ENCODE data around the gene WDR90.

- TF ChIP-seq, protein P1, sequence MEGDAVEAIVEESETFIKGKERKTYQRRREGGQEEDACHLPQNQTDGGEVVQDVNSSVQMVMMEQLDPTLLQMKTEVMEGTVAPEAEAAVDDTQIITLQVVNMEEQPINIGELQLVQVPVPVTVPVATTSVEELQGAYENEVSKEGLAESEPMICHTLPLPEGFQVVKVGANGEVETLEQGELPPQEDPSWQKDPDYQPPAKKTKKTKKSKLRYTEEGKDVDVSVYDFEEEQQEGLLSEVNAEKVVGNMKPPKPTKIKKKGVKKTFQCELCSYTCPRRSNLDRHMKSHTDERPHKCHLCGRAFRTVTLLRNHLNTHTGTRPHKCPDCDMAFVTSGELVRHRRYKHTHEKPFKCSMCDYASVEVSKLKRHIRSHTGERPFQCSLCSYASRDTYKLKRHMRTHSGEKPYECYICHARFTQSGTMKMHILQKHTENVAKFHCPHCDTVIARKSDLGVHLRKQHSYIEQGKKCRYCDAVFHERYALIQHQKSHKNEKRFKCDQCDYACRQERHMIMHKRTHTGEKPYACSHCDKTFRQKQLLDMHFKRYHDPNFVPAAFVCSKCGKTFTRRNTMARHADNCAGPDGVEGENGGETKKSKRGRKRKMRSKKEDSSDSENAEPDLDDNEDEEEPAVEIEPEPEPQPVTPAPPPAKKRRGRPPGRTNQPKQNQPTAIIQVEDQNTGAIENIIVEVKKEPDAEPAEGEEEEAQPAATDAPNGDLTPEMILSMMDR (IDR thresholded peaks at IDR 0.05; ENCODE audit: low read length): no peak
- TF ChIP-seq EZH2 (IDR thresholded peaks at IDR 0.05; ENCODE audit: borderline replicate concordance, low read length): no peak
These were observed 12.7 kb upstream of the WDR90 start, which contains the start of gene METTL26 for GRCh38 chr16:636206-637080.
